ENCODE measurements around the gene IL16. TPM values are rescaled to one million over a fixed set of nuclear protein-coding genes. Genes with fewer than 3 reads are reported as not detected.

The IL16 gene
- total RNA-seq, 4 donors from 2014 or later, result 4.9 to 11.5 (median 8.4) TPM

DNA sequence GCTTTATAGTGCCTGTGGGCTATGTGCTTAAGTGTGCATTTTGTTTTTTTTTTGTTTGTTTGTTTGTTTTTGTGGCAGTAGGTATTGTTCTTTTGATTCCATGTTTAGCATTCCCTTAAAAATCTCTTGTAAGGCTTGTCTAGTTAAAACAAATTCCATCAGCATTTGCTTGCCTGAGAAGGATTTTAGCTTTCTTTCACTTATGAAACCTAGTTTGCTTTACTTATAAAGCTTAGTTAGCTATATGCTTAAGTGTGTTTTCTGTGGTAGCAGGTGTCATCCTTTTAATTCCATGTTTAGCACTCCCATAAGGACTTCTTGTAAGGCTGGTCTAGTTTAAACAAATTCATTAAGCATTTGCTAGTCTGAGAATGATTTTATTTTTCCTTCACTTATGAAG is 17.3 kb downstream of the IL16 start:
- no peak for DNase-seq
- TF ChIP-seq CTCF (IDR thresholded peaks at IDR 0.05) (no peak), POLR2A (IDR thresholded peaks at IDR 0.05) (no peak)
- intact Hi-C loops (cut with DNase I), result no loop called here

GRCh38 chr15:81215531-81215930 is 18.9 kb downstream of the IL16 start:
- WGBS, 2 donors, result 64 to 85% methylated on average over 2 of the region's 2 CpGs
- Histone ChIP-seq H3K27ac (no peak overlapping the region), H3K9me3 (no peaks in the 10 kb centered on the region), H3K36me3 (no peaks in the 10 kb centered on the region), H3K4me1 (no peaks in the 10 kb centered on the region), H3K4me3 (replicated peaks in 1 of 3) (no peak overlapping the region), H3K27me3 (no peaks in the 10 kb centered on the region)
- intact Hi-C loops (cut with DNase I), result no loop called here
- DNase-seq, result no peak
- no peak for TF ChIP-seq POLR2A (IDR thresholded peaks at IDR 0.05)
- TF ChIP-seq CTCF (IDR thresholded peaks at IDR 0.05), result no peak

More for the DNA sequence above, 17.3 kb downstream of the IL16 start:
- Histone ChIP-seq H3K4me1 (no peaks in the 10 kb centered on the region), H3K9me3 (no peaks in the 10 kb centered on the region), H3K27me3 (no peaks in the 10 kb centered on the region), H3K36me3 (no peaks in the 10 kb centered on the region), H3K27ac (no peak overlapping the region), H3K4me3 (replicated peaks in 1 of 3) (no peak overlapping the region)

GRCh38 chr15:81215983-81216382 is 19.3 kb downstream of the IL16 start:
- Histone ChIP-seq H3K27ac (no peak overlapping the region), H3K4me3 (replicated peaks in 1 of 3) (no peak overlapping the region), H3K4me1 (no peaks in the 10 kb centered on the region), H3K9me3 (no peaks in the 10 kb centered on the region), H3K36me3 (no peaks in the 10 kb centered on the region), H3K27me3 (no peaks in the 10 kb centered on the region)
- DNase-seq, result no peak
- TF ChIP-seq POLR2A (IDR thresholded peaks at IDR 0.05), result no peak
- intact Hi-C loops (cut with DNase I), result no loop called here
- WGBS, 2 donors, result 100% methylated on average over 2 of the region's 2 CpGs; no CpG with 5 or more reads in 1 of the 2 donors

DNA sequence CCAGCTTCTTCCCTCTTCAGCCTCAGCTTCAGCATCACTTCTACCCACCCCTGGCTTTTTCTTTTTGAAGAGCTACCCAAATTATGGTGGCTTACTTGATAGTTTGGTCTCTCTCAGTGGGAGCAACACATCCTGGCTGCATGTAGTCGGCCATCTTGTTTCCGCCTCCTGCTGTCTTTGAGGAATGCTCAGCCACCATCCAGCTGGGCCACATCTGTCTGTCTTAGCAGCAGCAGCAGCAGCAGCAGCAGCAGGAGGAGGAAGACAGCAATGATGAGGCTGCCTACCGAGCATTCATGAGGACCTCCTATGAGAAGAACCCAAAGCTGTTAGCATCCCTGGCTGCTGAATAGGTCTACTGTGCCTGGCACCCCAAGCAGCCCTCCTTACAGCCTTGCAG is 19.7 kb downstream of the IL16 start:
- H3K27ac ChIP-seq, result no peak overlapping the region
- no peak for DNase-seq
- no peaks in the 10 kb centered on the region for H3K9me3 ChIP-seq
- no peak overlapping the region for H3K4me3 ChIP-seq (replicated peaks in 1 of 3)
- no peaks in the 10 kb centered on the region for H3K27me3 ChIP-seq
- intact Hi-C loops (cut with DNase I), result no loop called here
- H3K36me3 ChIP-seq, result no peaks in the 10 kb centered on the region
- TF ChIP-seq CTCF (IDR thresholded peaks at IDR 0.05), result no peak
- no peak for TF ChIP-seq POLR2A (IDR thresholded peaks at IDR 0.05)
- WGBS, 2 donors, result 84 to 90% methylated on average over 3 of the region's 3 CpGs
- H3K4me1 ChIP-seq, result no peaks in the 10 kb centered on the region

GRCh38 chr15:81221449-81221848 is 24.8 kb downstream of the IL16 start:
- no peaks in the 10 kb centered on the region for H3K27me3 ChIP-seq
- 65 to 77% methylated on average over 1 of the region's 1 CpG for WGBS, 2 donors
- H3K4me3 ChIP-seq (replicated peaks in 1 of 3), result no peak overlapping the region
- no peak overlapping the region for H3K27ac ChIP-seq
- no peaks in the 10 kb centered on the region for H3K4me1 ChIP-seq
- DNase-seq, result no peak
- no peaks in the 10 kb centered on the region for H3K36me3 ChIP-seq
- TF ChIP-seq CTCF (IDR thresholded peaks at IDR 0.05) (no peak), POLR2A (IDR thresholded peaks at IDR 0.05) (no peak)
- H3K9me3 ChIP-seq, result no peaks in the 10 kb centered on the region
- intact Hi-C loops (cut with DNase I), result no loop called here

GRCh38 chr15:81222007-81222406 is 25.3 kb downstream of the IL16 start:
- Histone ChIP-seq H3K36me3 (no peaks in the 10 kb centered on the region), H3K4me1 (no peaks in the 10 kb centered on the region), H3K9me3 (no peaks in the 10 kb centered on the region), H3K27me3 (no peaks in the 10 kb centered on the region), H3K4me3 (replicated peaks in 1 of 3) (no peak overlapping the region), H3K27ac (no peak overlapping the region)
- 83 to 85% methylated on average over 3 of the region's 3 CpGs for WGBS, 2 donors
- DNase-seq, result no peak
- TF ChIP-seq CTCF (IDR thresholded peaks at IDR 0.05) (no peak), POLR2A (IDR thresholded peaks at IDR 0.05) (no peak)
- intact Hi-C loops (cut with DNase I), result no loop called here
